ENCODE results near the gene MAP4. TPM values are rescaled to one million over a fixed set of nuclear protein-coding genes. Genes with fewer than 3 reads are reported as not detected.

Gene MAP4
- total and polyA plus RNA-seq, 2 donors (not counting 3 experiments of a cell fraction or from before 2014, with no cell fraction given): 121 to 290 TPM

- peak; percentile 57 for FAIRE-seq
- peak within 1 kb of the TSS; percentile 85 for H2AFZ ChIP-seq (ENCODE audit: low read depth, low read length)
These were observed 213.3 kb downstream of the MAP4 start, which contains the start of gene DHX30 for GRCh38 chr3:47802734-47803479. DHX30 (plus strand) TSS chr3:47803138; CDS start chr3:47810684, 7,546 bp downstream.

More at GRCh38 chr3:47802734-47803479, 213.3 kb downstream of the MAP4 start, which contains the start of gene DHX30:
- ChIA-PET CTCF (interaction anchor here (0.9 to 2.0 kb wide), 4 partner anchors 22 to 382 kb away, joined by 3 to 9 read pairs (median 4); no protein-coding TSS in a partner anchor), POLR2A (no interaction called here)
- dilution Hi-C loops (cut with MboI; ENCODE audit: extremely low pct_ligation_motif_present, low sequenced_read_pairs): no loop called here
- BruUV-seq (replicated peaks): no TSS peak
- Histone ChIP-seq H3K4me1 (ENCODE audit: control insufficient read depth, extremely low read depth, insufficient read depth, low read length) (peaks cover 7% of the 10 kb centered on the region), H3K27ac (ENCODE audit: insufficient read depth, low read depth, low read length) (peak within 1 kb of the TSS; percentile 88), H3K79me2 (ENCODE audit: control insufficient read depth, insufficient read depth, low read length) (peaks cover 13% of the 10 kb centered on the region), H3K9ac (replicated peaks; ENCODE audit: extremely low read depth, insufficient read depth, low read length) (peak within 1 kb of the TSS; percentile 83), H4K20me1 (replicated peaks; ENCODE audit: control insufficient read depth, extremely low read depth, insufficient read depth, low read length) (no peaks in the 10 kb centered on the region), H3K27me3 (ENCODE audit: control insufficient read depth in 2 of 2, insufficient read depth in 2 of 2, low read length in 2 of 2) (no peaks in the 10 kb centered on the region), H3K36me3 (ENCODE audit: control insufficient read depth in 2 of 2, extremely low read depth in 1 of 2, insufficient read depth in 2 of 2, low read length in 2 of 2) (no peaks in the 10 kb centered on the region), H3K4me3 (replicated peaks in 1 of 3; ENCODE audit: insufficient read depth in 1 of 3, low read depth in 1 of 3, low read length in 3 of 3) (peak within 1 kb of the TSS; percentile 61 to 94 (median 89)), H3K9me3 (replicated peaks; ENCODE audit: control insufficient read depth, insufficient read depth, low read length) (no peaks in the 10 kb centered on the region), H3K9me1 (replicated peaks; ENCODE audit: control insufficient read depth, extremely low read depth, insufficient read depth, low read length) (no peaks in the 10 kb centered on the region), H3K4me2 (ENCODE audit: insufficient read depth, low read length) (peak within 1 kb of the TSS; percentile 100)
- DNase-seq (ENCODE audit: low read depth, low spot score): peak; percentile 91
- TF ChIP-seq POLR2A (IDR thresholded peaks at IDR 0.05; ENCODE audit: low read depth, low read length): peak; percentile 48
- no peak for TF ChIP-seq JUN (IDR thresholded peaks at IDR 0.05; ENCODE audit: borderline replicate concordance, insufficient read depth, insufficient read length, low read depth)
- TF ChIP-seq FOS (IDR thresholded peaks at IDR 0.05; ENCODE audit: borderline replicate concordance, insufficient read depth, low read length): no peak
- TF ChIP-seq POLR2AphosphoS5 (IDR thresholded peaks at IDR 0.05; ENCODE audit: insufficient read depth, low read depth, low read length): peak; percentile 90
- TF ChIP-seq CTCF (IDR thresholded peaks at IDR 0.05; ENCODE audit: extremely low read depth in 1 of 2, insufficient read depth in 1 of 2, low read depth in 1 of 2, low read length in 2 of 2): no peak
- TF ChIP-seq GATA2 (IDR thresholded peaks at IDR 0.05; ENCODE audit: insufficient read depth, insufficient read length, low read depth, low read length): no peak
- intact Hi-C loops (cut with micrococcal nuclease): loop anchor here (1.0 kb wide), 2 partner anchors 22 to 281 kb away; no protein-coding TSS in a partner anchor

MicroRNAs within 50 kb of the gene (microRNA counts, 767-probe panel; counts per million panel counts)
- 723 counts per million, percentile 96 among the panel's probes with 10 or more counts for microRNA hsa-miR-1226-3p

Small RNA genes lying within 50 kb of the gene (microRNA-seq; reads per million reads assigned to microRNA genes)
- gene MIR1226 (ENCODE audit: borderline number of aligned reads, borderline replicate concordance): 23.4 reads per million, percentile 37 among the genes with 10 or more reads in this experiment

Small RNA genes lying within 50 kb of the gene (small RNA-seq; reads per million reads assigned to genes)
- gene AC124916.2 (ENCODE audit: insufficient read depth, insufficient read length, low read depth, low replicate concordance) (not detected), gene MIR1226 (ENCODE audit: insufficient read depth, insufficient read length, low read depth, low replicate concordance) (2.8 reads per million, percentile 16 among the genes with 10 or more reads in this experiment), gene RF00019 (ENCODE audit: insufficient read depth, insufficient read length, low read depth, low replicate concordance) (not detected), gene RF02271 (ENCODE audit: insufficient read depth, insufficient read length, low read depth, low replicate concordance) (not detected)

Other genes starting within 250 kb of the MAP4 start
- gene SMARCC1, start 234.5 kb downstream of the MAP4 start, total RNA-seq: 123 and 138 TPM in 2 replicates
- gene SMARCC1, start 234.5 kb downstream of the MAP4 start, polyA plus RNA-seq: 23.0 and 24.0 TPM in 2 replicates
- gene DHX30, start 213.3 kb downstream of the MAP4 start, total RNA-seq: 85.2 and 86.9 TPM in 2 replicates
- gene DHX30, start 213.3 kb downstream of the MAP4 start, polyA plus RNA-seq: 79.0 and 80.1 TPM in 2 replicates
- 18.4 and 19.0 TPM in 2 replicates for gene CDC25A, start 172.0 kb upstream of the MAP4 start, total RNA-seq
- 5.0 and 5.5 TPM in 2 replicates for gene CDC25A, start 172.0 kb upstream of the MAP4 start, polyA plus RNA-seq
- gene CAMP, start 207.1 kb upstream of the MAP4 start, total RNA-seq: not detected in 2 replicates
- not detected in 2 replicates for gene CAMP, start 207.1 kb upstream of the MAP4 start, polyA plus RNA-seq
- gene ZNF589, start 224.7 kb upstream of the MAP4 start, total RNA-seq: 12.4 and 13.4 TPM in 2 replicates
- 4.7 and 6.5 TPM in 2 replicates for gene ZNF589, start 224.7 kb upstream of the MAP4 start, polyA plus RNA-seq

Data from endothelial cell of umbilical vein (primary cell).